ENCODE measurements around the gene PLXNA4. TPM values are rescaled to one million over a fixed set of nuclear protein-coding genes. Genes with fewer than 3 reads are reported as not detected.

PLXNA4 gene
- total RNA-seq, 1 experiment from 2014 or later: not detected

DNA sequence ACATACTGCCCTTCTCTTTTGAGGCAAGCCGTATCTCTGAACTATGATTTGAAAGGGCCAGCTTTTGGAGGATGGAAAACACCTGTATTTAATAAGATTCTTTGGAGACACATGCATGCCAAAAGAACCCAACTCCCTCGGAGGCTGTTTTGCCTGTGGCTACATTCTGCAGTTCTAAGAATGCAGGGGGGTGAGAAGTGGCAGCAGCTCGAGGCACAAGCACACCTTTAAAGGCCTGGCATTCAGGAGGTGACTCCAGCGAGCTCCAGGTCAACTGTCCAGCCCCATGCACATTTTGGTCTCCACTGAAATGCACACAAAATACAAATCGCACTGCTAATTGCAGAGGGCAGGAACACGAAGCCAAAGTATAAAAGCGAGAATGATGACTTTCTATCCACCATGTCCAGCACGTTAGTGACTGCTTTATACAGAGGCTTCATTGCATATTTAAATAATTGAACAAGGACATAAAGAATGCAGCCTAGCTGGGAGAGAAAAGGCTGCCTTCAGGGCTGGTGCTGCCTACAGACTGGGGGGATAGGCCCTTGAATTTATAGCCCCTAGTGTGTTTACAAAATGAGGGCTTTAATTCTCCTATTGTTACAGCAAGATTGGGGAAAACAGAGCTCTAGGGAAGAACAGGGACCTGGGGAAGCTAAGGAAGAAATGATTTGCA is 359.3 kb downstream of the PLXNA4 start:
- DNase-seq (ENCODE audit: low read depth, low spot score): no peak
- no peak overlapping the region for H3K4me3 ChIP-seq (replicated peaks in 1 of 2; ENCODE audit: low read depth in 1 of 2, low read length in 2 of 2)
- H3K4me2 ChIP-seq (ENCODE audit: low read length): no peak overlapping the region
- H3K9me2 ChIP-seq (ENCODE audit: insufficient read depth): no peaks in the 10 kb centered on the region
- ATAC-seq: no peak
- intact Hi-C loops (cut with micrococcal nuclease): no loop called here
- no peak overlapping the region for H3K9ac ChIP-seq (ENCODE audit: low read length)
- H3K9me3 ChIP-seq (ENCODE audit: control insufficient read depth in 1 of 2, insufficient read depth in 1 of 2, low read depth in 1 of 2, low read length in 2 of 2): no peaks in the 10 kb centered on the region
- no peaks in the 10 kb centered on the region for H3K36me3 ChIP-seq (ENCODE audit: control insufficient read depth in 1 of 2, insufficient read depth in 2 of 2, low read length in 2 of 2)
- no peak overlapping the region for H2AFZ ChIP-seq (ENCODE audit: low read depth, low read length, poor library complexity, severe bottlenecking)
- CTCF ChIA-PET: no interaction called here
- TF ChIP-seq, protein P1, sequence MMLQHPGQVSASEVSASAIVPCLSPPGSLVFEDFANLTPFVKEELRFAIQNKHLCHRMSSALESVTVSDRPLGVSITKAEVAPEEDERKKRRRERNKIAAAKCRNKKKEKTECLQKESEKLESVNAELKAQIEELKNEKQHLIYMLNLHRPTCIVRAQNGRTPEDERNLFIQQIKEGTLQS (IDR thresholded peaks at IDR 0.05): no peak
- TF ChIP-seq RAD21 (IDR thresholded peaks at IDR 0.05; ENCODE audit: low read depth) (no peak), EZH2 (IDR thresholded peaks at IDR 0.05) (no peak), ELF1 (IDR thresholded peaks at IDR 0.05; ENCODE audit: borderline replicate concordance, low read depth) (no peak), POLR2AphosphoS5 (IDR thresholded peaks at IDR 0.05; ENCODE audit: low read depth, low read length) (no peak), TCF7L2 (IDR thresholded peaks at IDR 0.05; ENCODE audit: borderline replicate concordance, extremely low read depth, insufficient read depth, insufficient read length) (no peak), CBX3 (IDR thresholded peaks at IDR 0.05; ENCODE audit: low read depth) (no peak), SIN3A (IDR thresholded peaks at IDR 0.05; ENCODE audit: low read depth) (no peak)
- TF ChIP-seq, protein P2, sequence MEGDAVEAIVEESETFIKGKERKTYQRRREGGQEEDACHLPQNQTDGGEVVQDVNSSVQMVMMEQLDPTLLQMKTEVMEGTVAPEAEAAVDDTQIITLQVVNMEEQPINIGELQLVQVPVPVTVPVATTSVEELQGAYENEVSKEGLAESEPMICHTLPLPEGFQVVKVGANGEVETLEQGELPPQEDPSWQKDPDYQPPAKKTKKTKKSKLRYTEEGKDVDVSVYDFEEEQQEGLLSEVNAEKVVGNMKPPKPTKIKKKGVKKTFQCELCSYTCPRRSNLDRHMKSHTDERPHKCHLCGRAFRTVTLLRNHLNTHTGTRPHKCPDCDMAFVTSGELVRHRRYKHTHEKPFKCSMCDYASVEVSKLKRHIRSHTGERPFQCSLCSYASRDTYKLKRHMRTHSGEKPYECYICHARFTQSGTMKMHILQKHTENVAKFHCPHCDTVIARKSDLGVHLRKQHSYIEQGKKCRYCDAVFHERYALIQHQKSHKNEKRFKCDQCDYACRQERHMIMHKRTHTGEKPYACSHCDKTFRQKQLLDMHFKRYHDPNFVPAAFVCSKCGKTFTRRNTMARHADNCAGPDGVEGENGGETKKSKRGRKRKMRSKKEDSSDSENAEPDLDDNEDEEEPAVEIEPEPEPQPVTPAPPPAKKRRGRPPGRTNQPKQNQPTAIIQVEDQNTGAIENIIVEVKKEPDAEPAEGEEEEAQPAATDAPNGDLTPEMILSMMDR (IDR thresholded peaks at IDR 0.05 in 2 of 3, conservative IDR thresholded peaks at IDR 0.05 in 1 of 3; ENCODE audit: borderline replicate concordance in 1 of 3, insufficient read depth in 1 of 3, low read depth in 2 of 3, low read length in 2 of 3): no peak
- H3K27me3 ChIP-seq (ENCODE audit: insufficient read depth, low read length): peaks cover 36% of the 10 kb centered on the region
- H3K79me2 ChIP-seq (ENCODE audit: insufficient read depth, low read length): no peaks in the 10 kb centered on the region
- H4K20me1 ChIP-seq (ENCODE audit: insufficient read depth): no peaks in the 10 kb centered on the region
- RAD21 ChIA-PET (ENCODE audit: low non-redundant PET in 1 of 2, low total read pairs in 2 of 2, uncharacterized antibody in 2 of 2, unreplicated experiment in 2 of 2): no interaction called here
- POLR2A ChIA-PET: no interaction called here
- H3K4me1 ChIP-seq (ENCODE audit: control insufficient read depth in 1 of 2, insufficient read depth in 2 of 2, low read length in 2 of 2): no peaks in the 10 kb centered on the region
- H3K27ac ChIP-seq (ENCODE audit: low read depth, low read length): no peak overlapping the region
- no TSS peak for BruUV-seq (replicated peaks)
